ENCODE data around the gene PTP4A1. TPM values are rescaled to one million over a fixed set of nuclear protein-coding genes. Genes with fewer than 3 reads are reported as not detected.

PTP4A1 gene
- total RNA-seq, 2 donors from 2014 or later = 37.2 to 42.6 TPM

- Mint-ChIP-seq H3K9me3 (peaks cover 2% of the 10 kb centered on the region), H3K4me3 (peak overlapping the region; percentile 87), H3K27me3 (ENCODE audit: insufficient read depth) (peaks cover 51% of the 10 kb centered on the region), H3K4me1 (peaks cover 21% of the 10 kb centered on the region), H3K27ac (peak overlapping the region; percentile 86), H3K36me3 (ENCODE audit: low read depth) (peaks cover 5% of the 10 kb centered on the region)
- no peak for TF ChIP-seq CTCF (conservative IDR thresholded peaks at IDR 0.05)
- 20 to 23% methylated on average over 14 to 20 of the region's 20 CpGs for WGBS, 2 experiments (ENCODE audit: insufficient coverage in 1 of 2, insufficient read length in 1 of 2)
- Histone ChIP-seq H3K9me3 (ENCODE audit: control insufficient read depth, low read length) (peaks cover 11% of the 10 kb centered on the region), H3K4me1 (ENCODE audit: control insufficient read depth, insufficient read depth, low read length) (no peaks in the 10 kb centered on the region), H3K27ac (ENCODE audit: low read depth, low read length) (peak overlapping the region; percentile 91), H3K9ac (ENCODE audit: extremely low read depth, low read length, poor library complexity, severe bottlenecking) (peak overlapping the region; percentile 73), H3K36me3 (ENCODE audit: control insufficient read depth, insufficient read depth, low read length) (peaks cover 5% of the 10 kb centered on the region), H3K27me3 (ENCODE audit: control insufficient read depth, insufficient read depth, low read length, poor library complexity, severe bottlenecking) (peaks cover 46% of the 10 kb centered on the region), H3K4me3 (ENCODE audit: low read length) (peak overlapping the region; percentile 88)
- peak; percentile 70 for DNase-seq
These were observed 778 bp upstream of the PTP4A1 start for GRCh38 chr6:63571361-63572043.

- Histone ChIP-seq H3K27ac (ENCODE audit: low read depth, low read length) (peak overlapping the region; percentile 93), H3K4me1 (ENCODE audit: control insufficient read depth, insufficient read depth, low read length) (no peaks in the 10 kb centered on the region), H3K9me3 (ENCODE audit: control insufficient read depth, low read length) (peaks cover 2% of the 10 kb centered on the region), H3K4me3 (ENCODE audit: low read length) (peak overlapping the region; percentile 91), H3K9ac (ENCODE audit: extremely low read depth, low read length, poor library complexity, severe bottlenecking) (peak overlapping the region; percentile 96), H3K27me3 (ENCODE audit: control insufficient read depth, insufficient read depth, low read length, poor library complexity, severe bottlenecking) (peaks cover 37% of the 10 kb centered on the region), H3K36me3 (ENCODE audit: control insufficient read depth, insufficient read depth, low read length) (peaks cover 16% of the 10 kb centered on the region)
- peaks cover 15% of the 10 kb centered on the region for H3K36me3 Mint-ChIP-seq (ENCODE audit: low read depth)
- peak overlapping the region; percentile 96 for H3K27ac Mint-ChIP-seq
- peaks cover 41% of the 10 kb centered on the region for H3K27me3 Mint-ChIP-seq (ENCODE audit: insufficient read depth)
- no peaks in the 10 kb centered on the region for H3K9me3 Mint-ChIP-seq
- no peak for DNase-seq
- no peak for TF ChIP-seq CTCF (conservative IDR thresholded peaks at IDR 0.05)
- peaks cover 21% of the 10 kb centered on the region for H3K4me1 Mint-ChIP-seq
- peak overlapping the region; percentile 87 for H3K4me3 Mint-ChIP-seq
- WGBS, 2 experiments (ENCODE audit: insufficient coverage in 1 of 2, insufficient read length in 1 of 2) = 0% methylated on average over 12 to 42 of the region's 42 CpGs
These were observed 431 bp downstream of the PTP4A1 start for GRCh38 chr6:63572747-63573075.

- peaks cover 21% of the 10 kb centered on the region for H3K36me3 ChIP-seq (ENCODE audit: control insufficient read depth, insufficient read depth, low read length)
- H3K9me3 ChIP-seq (ENCODE audit: control insufficient read depth, low read length) = no peaks in the 10 kb centered on the region
- H3K27me3 ChIP-seq (ENCODE audit: control insufficient read depth, insufficient read depth, low read length, poor library complexity, severe bottlenecking) = peaks cover 31% of the 10 kb centered on the region
- H3K4me3 Mint-ChIP-seq = peak overlapping the region; percentile 87
- 0 to 1% methylated on average over 23 to 86 of the region's 86 CpGs for whole genome bisulfite sequencing, 2 experiments (ENCODE audit: insufficient coverage in 1 of 2, insufficient read length in 1 of 2)
- peaks cover 15% of the 10 kb centered on the region for H3K36me3 Mint-ChIP-seq (ENCODE audit: low read depth)
- peaks cover 21% of the 10 kb centered on the region for H3K4me1 Mint-ChIP-seq
- no peaks in the 10 kb centered on the region for H3K4me1 ChIP-seq (ENCODE audit: control insufficient read depth, insufficient read depth, low read length)
- peaks cover 35% of the 10 kb centered on the region for H3K27me3 Mint-ChIP-seq (ENCODE audit: insufficient read depth)
- peak overlapping the region; percentile 96 for H3K27ac Mint-ChIP-seq
- peak; percentile 96 for DNase-seq
- no peak for TF ChIP-seq CTCF (conservative IDR thresholded peaks at IDR 0.05)
- H3K9ac ChIP-seq (ENCODE audit: extremely low read depth, low read length, poor library complexity, severe bottlenecking) = peak overlapping the region; percentile 96
- H3K27ac ChIP-seq (ENCODE audit: low read depth, low read length) = peak overlapping the region; percentile 93
- no peaks in the 10 kb centered on the region for H3K9me3 Mint-ChIP-seq
- peak overlapping the region; percentile 91 for H3K4me3 ChIP-seq (ENCODE audit: low read length)
These were observed 1.0 kb downstream of the PTP4A1 start for GRCh38 chr6:63573076-63573898.

All from endodermal cell (in vitro differentiated cells).